Measurements from ENCODE around the gene ARHGAP5. TPM values are rescaled to one million over a fixed set of nuclear protein-coding genes. Genes with fewer than 3 reads are reported as not detected.

Gene ARHGAP5
- total RNA-seq, 3 donors from 2014 or later, result 115 to 189 (median 121) TPM

GRCh38 chr14:32080001-32080510 lies 3.0 kb downstream of the ARHGAP5 start:
- H3K36me3 ChIP-seq, result no peaks in the 10 kb centered on the region
- intact Hi-C loops (cut with DNase I; ENCODE audit: low total_unique reads), result no loop called here
- TF ChIP-seq, protein P1, sequence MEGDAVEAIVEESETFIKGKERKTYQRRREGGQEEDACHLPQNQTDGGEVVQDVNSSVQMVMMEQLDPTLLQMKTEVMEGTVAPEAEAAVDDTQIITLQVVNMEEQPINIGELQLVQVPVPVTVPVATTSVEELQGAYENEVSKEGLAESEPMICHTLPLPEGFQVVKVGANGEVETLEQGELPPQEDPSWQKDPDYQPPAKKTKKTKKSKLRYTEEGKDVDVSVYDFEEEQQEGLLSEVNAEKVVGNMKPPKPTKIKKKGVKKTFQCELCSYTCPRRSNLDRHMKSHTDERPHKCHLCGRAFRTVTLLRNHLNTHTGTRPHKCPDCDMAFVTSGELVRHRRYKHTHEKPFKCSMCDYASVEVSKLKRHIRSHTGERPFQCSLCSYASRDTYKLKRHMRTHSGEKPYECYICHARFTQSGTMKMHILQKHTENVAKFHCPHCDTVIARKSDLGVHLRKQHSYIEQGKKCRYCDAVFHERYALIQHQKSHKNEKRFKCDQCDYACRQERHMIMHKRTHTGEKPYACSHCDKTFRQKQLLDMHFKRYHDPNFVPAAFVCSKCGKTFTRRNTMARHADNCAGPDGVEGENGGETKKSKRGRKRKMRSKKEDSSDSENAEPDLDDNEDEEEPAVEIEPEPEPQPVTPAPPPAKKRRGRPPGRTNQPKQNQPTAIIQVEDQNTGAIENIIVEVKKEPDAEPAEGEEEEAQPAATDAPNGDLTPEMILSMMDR (IDR thresholded peaks at IDR 0.05), result no peak
- TF ChIP-seq POLR2AphosphoS5 (IDR thresholded peaks at IDR 0.05) (no peak), POLR2A (IDR thresholded peaks at IDR 0.05) (no peak)
- H3K27me3 ChIP-seq, result no peaks in the 10 kb centered on the region
- H3K4me1 ChIP-seq, result peaks cover 0 to 1% of the 10 kb centered on the region in 2 donors
- H3K27ac ChIP-seq, result no peak overlapping the region
- no peak for DNase-seq (ENCODE audit: low spot score in 2 of 2)
- H3K4me3 ChIP-seq, result no peak overlapping the region
- H3K9me3 ChIP-seq, result no peaks in the 10 kb centered on the region

- intact Hi-C loops (cut with DNase I; ENCODE audit: low total_unique reads), result no loop called here
- Histone ChIP-seq H3K27me3 (no peaks in the 10 kb centered on the region), H3K4me3 (no peak overlapping the region), H3K9me3 (no peaks in the 10 kb centered on the region), H3K4me1 (peaks cover 0 to 4% of the 10 kb centered on the region in 2 donors), H3K36me3 (no peaks in the 10 kb centered on the region), H3K27ac (no peak overlapping the region)
- TF ChIP-seq POLR2AphosphoS5 (IDR thresholded peaks at IDR 0.05), result no peak
- TF ChIP-seq POLR2A (IDR thresholded peaks at IDR 0.05), result no peak
- TF ChIP-seq, protein P1 (IDR thresholded peaks at IDR 0.05), result no peak
- no peak for DNase-seq (ENCODE audit: low spot score in 2 of 2)
Measured at GRCh38 chr14:32081901-32082300, 4.8 kb downstream of the ARHGAP5 start.

DNA sequence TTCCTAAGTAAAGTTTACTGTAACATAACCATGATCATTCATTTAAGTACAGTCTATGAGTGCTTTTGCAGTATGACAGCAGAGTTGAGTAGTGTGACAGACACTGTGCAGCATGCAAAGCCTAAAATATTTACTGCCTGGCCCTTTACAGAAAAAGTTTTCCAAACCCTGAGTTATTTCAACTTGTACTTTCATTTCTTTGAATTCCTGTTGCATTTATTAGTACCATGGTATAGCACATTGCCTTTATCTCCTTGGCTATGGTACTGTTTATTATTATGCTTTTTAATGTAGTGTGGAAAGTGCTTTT lies 6.2 kb downstream of the ARHGAP5 start:
- DNase-seq (ENCODE audit: low spot score in 2 of 2), result no peak
- H3K27me3 ChIP-seq, result no peaks in the 10 kb centered on the region
- intact Hi-C loops (cut with DNase I; ENCODE audit: low total_unique reads), result no loop called here
- H3K4me3 ChIP-seq, result no peak overlapping the region
- H3K4me1 ChIP-seq, result peaks cover 0 to 8% of the 10 kb centered on the region in 2 donors
- no peaks in the 10 kb centered on the region for H3K9me3 ChIP-seq
- TF ChIP-seq POLR2AphosphoS5 (IDR thresholded peaks at IDR 0.05) (no peak), POLR2A (IDR thresholded peaks at IDR 0.05) (no peak)
- TF ChIP-seq, protein P1 (IDR thresholded peaks at IDR 0.05), result no peak
- no peak overlapping the region for H3K27ac ChIP-seq
- H3K36me3 ChIP-seq, result no peaks in the 10 kb centered on the region

GRCh38 chr14:32083789-32084188 lies 6.7 kb downstream of the ARHGAP5 start:
- no peak for TF ChIP-seq POLR2AphosphoS5 (IDR thresholded peaks at IDR 0.05)
- TF ChIP-seq, protein P1 (IDR thresholded peaks at IDR 0.05), result no peak
- intact Hi-C loops (cut with DNase I; ENCODE audit: low total_unique reads), result no loop called here
- DNase-seq (ENCODE audit: low spot score in 2 of 2), result no peak

GRCh38 chr14:32085182-32085844 lies 8.2 kb downstream of the ARHGAP5 start:
- DNase-seq (ENCODE audit: low spot score in 2 of 2), result no peak
- Histone ChIP-seq H3K27ac (no peak overlapping the region), H3K27me3 (no peaks in the 10 kb centered on the region), H3K4me1 (peaks cover 0 to 9% of the 10 kb centered on the region in 2 donors), H3K9me3 (no peaks in the 10 kb centered on the region), H3K4me3 (no peak overlapping the region), H3K36me3 (no peaks in the 10 kb centered on the region)
- TF ChIP-seq, protein P1 (IDR thresholded peaks at IDR 0.05), result no peak
- TF ChIP-seq POLR2AphosphoS5 (IDR thresholded peaks at IDR 0.05) (no peak), POLR2A (IDR thresholded peaks at IDR 0.05) (no peak)
- intact Hi-C loops (cut with DNase I; ENCODE audit: low total_unique reads), result no loop called here

More at GRCh38 chr14:32083789-32084188, 6.7 kb downstream of the ARHGAP5 start:
- Histone ChIP-seq H3K27ac (no peak overlapping the region), H3K27me3 (no peaks in the 10 kb centered on the region), H3K4me3 (no peak overlapping the region), H3K36me3 (no peaks in the 10 kb centered on the region), H3K4me1 (peaks cover 0 to 9% of the 10 kb centered on the region in 2 donors), H3K9me3 (no peaks in the 10 kb centered on the region)

All from breast epithelium (tissue), 4 donors.